Suppressor macrophage treated with lipopolysaccharide for 4 hours (primary cell): ENCODE results near the gene ACAD8.

Experiments used
- DNase-seq: peaks from one replicate; pipeline ENCODE4 v3.0.0-alpha.2; 2020

Gene ACAD8

GRCh38 chr11:134293119-134294113 lies 40.0 kb downstream of the ACAD8 start:
- no peak for DNase-seq

GRCh38 chr11:134294664-134295063 lies 41.3 kb downstream of the ACAD8 start:
- no peak for DNase-seq

- DNase-seq, result no peak
These were observed 58.9 kb downstream of the ACAD8 start for GRCh38 chr11:134312223-134312622.

GRCh38 chr11:134312807-134313206 lies 59.4 kb downstream of the ACAD8 start:
- no peak for DNase-seq

- no peak for DNase-seq
These were observed 60.0 kb downstream of the ACAD8 start for GRCh38 chr11:134313379-134313778.

- no peak for DNase-seq
These were observed 60.6 kb downstream of the ACAD8 start for GRCh38 chr11:134313821-134314607.
